Endothelial cell of umbilical vein (primary cell): ENCODE results near the gene SETBP1.

Experiments used
- EZH2 ChIP-seq: IDR thresholded peaks from 2 replicates; pipeline ENCODE4 v1.6.1; 2012; ENCODE audit warnings: borderline replicate concordance, low read depth, mild to moderate bottlenecking, moderate library complexity, low read length, inconsistent platforms; ENCODE audit not compliant: severe bottlenecking
- FOS ChIP-seq: IDR thresholded peaks from 2 replicates; pipeline ENCODE4 v1.6.1; 2011; ENCODE audit warnings: mild to moderate bottlenecking, low read length, moderate library complexity, borderline replicate concordance; ENCODE audit not compliant: insufficient read depth
- JUN ChIP-seq: IDR thresholded peaks from 2 replicates; pipeline ENCODE4 v1.6.1; 2011; ENCODE audit warnings: borderline replicate concordance, low read depth; ENCODE audit not compliant: insufficient read length, insufficient read depth
- MAX ChIP-seq: IDR thresholded peaks from 2 replicates; pipeline ENCODE4 v1.6.1; 2011; ENCODE audit not compliant: insufficient read depth, insufficient read length
- POLR2A ChIP-seq: IDR thresholded peaks from 2 replicates; pipeline ENCODE4 v1.6.1; 2012; ENCODE audit warnings: low read depth, mild to moderate bottlenecking, control low read depth, low read length
- POLR2AphosphoS5 ChIP-seq: IDR thresholded peaks from 2 replicates; pipeline ENCODE4 v1.6.1; 2012; ENCODE audit warnings: low read depth, mild to moderate bottlenecking, control low read depth, low read length, moderate library complexity; ENCODE audit not compliant: insufficient read depth
- TF ChIP-seq, protein P1 (sequence below), 2 donors: IDR thresholded peaks; 1 replicate in 1 of 2; 2 replicates in 1 of 2; pipeline ENCODE4 v1.5.1; 2011; ENCODE audit warnings: low read length in 2 of 2, mild to moderate bottlenecking in 2 of 2, moderate library complexity in 2 of 2, control low read depth in 1 of 2, inconsistent platforms in 1 of 2, low read depth in 1 of 2; ENCODE audit not compliant: insufficient read depth in 1 of 2; ENCODE audit errors: extremely low read depth in 1 of 2

DNA sequence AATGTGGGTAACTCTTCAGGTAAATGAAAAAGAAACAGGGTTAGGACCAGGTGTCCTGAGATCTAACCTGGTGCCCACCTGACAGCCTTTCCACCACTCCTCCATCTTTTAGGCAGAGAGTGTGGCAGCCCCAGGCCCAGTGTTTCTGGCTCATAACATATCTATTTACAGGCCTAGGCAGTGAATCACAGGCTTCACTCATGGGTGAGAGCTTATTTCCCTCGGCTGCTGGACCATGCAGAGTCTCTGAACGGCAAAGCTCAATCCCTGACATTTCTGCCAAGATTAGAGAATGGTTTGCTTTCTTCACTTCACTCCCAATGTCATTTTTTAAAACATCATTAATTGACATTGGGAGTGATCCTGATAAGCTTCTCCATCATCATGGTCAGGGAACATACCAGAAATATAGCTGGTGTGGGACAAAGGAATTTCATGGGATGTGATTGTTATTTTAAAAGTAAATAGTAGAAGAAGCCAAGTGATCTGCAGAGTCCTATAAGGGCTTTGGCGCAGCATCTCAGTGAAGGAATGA lies 323.9 kb downstream of the SETBP1 start:
- TF ChIP-seq, protein P1, sequence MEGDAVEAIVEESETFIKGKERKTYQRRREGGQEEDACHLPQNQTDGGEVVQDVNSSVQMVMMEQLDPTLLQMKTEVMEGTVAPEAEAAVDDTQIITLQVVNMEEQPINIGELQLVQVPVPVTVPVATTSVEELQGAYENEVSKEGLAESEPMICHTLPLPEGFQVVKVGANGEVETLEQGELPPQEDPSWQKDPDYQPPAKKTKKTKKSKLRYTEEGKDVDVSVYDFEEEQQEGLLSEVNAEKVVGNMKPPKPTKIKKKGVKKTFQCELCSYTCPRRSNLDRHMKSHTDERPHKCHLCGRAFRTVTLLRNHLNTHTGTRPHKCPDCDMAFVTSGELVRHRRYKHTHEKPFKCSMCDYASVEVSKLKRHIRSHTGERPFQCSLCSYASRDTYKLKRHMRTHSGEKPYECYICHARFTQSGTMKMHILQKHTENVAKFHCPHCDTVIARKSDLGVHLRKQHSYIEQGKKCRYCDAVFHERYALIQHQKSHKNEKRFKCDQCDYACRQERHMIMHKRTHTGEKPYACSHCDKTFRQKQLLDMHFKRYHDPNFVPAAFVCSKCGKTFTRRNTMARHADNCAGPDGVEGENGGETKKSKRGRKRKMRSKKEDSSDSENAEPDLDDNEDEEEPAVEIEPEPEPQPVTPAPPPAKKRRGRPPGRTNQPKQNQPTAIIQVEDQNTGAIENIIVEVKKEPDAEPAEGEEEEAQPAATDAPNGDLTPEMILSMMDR (IDR thresholded peaks at IDR 0.05; ENCODE audit: extremely low read depth in 1 of 2, insufficient read depth in 1 of 2, low read depth in 1 of 2, low read length in 2 of 2): no peak
- TF ChIP-seq POLR2A (no peak), POLR2AphosphoS5 (no peak), EZH2 (no peak), JUN (no peak), MAX (no peak), FOS (no peak)
